NCI-H1436 (cell line): ENCODE measurements around the gene TMEM97.
"Not testable (repeated sequence)": the region's sequence is repeated elsewhere in the genome, so short reads cannot be mapped to it uniquely, and the experiment has no call there.

ENCODE experiments used
- DNase-seq: peaks from one replicate; lab custom pipeline; 2025; lab: John Stamatoyannopoulos, UW

The TMEM97 gene

DNA sequence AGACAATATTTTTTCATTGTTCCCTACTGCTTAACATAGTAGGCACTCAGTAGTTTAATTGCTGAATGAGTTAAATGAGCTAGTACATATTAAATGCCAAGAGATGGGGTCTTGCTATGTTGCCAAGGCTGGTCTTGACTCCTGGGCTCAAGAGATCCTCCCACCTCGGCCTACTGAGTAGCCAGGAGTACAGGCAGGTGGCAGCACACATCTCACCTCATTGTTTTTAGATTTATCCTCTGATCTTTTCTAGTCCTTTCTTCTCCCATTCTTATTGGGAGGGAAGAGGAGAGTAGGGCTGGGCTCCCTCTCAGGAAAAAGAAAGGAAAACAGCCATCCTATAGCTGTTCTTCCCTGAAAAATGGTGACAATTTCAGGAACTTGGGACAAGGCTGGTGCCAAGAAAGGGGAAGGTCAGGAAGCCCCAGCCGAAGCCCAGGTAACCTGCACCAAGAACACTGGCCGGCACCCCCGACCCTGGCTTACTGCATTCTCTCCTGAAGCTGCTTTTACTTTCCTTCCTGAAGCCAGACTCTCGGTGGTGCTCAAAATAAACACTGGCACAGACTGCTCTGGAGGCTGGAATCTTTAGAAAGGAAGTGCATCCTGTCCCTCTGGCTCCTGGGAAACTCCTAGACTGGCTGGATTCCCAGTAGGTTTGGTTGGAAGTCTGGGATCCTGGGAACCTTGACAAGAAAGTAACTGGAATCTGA, 19.2 kb downstream of the TMEM97 start:
- no peak for DNase-seq

DNA sequence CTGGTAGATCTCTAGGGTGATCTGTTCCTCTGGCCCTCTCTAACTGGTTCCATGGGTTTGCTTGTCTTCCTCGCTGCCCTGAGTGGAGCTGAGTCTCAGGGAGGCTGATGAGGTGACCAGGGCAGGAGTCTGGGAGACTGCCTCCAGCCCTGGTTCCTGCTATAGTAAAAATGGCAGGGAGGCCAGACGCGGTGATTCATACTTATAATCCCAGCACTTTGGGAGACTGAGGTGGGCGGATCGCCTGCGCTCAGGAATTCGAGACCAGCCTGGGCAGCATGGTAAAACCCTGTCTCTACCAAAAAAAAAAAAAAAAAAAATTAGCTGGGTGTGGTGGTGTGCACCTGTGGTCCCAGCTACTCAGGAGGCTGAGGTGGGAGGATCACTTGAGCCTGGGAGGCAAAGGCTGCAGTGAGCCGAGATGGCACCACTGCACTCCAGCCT, 19.8 kb downstream of the TMEM97 start:
- not testable (repeated sequence) for DNase-seq

- no peak for DNase-seq
These were observed 20.4 kb downstream of the TMEM97 start for GRCh38 chr17:28339431-28339830.

- no peak for DNase-seq
These were observed 21.4 kb downstream of the TMEM97 start for GRCh38 chr17:28340374-28340773.

DNA sequence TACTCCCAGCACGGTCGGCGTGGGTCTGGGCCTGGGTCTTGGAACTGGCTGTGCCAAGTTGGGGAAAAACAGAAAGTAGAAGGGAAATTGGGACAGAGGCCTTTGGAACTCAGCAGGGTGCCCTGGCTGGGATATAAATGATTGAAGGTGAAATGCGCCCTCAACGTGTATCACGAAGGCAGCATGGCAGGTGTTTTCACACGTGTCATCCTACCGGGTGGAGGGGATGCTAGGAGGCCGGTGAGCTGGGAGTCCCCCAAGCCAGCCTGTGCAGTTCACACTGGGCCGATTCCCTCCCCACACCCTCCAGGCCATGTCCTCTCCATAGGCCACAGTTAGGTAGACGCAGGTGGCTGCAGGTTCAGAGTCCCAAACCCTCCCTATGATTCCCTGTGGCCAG, 22.5 kb downstream of the TMEM97 start:
- DNase-seq, result no peak

DNA sequence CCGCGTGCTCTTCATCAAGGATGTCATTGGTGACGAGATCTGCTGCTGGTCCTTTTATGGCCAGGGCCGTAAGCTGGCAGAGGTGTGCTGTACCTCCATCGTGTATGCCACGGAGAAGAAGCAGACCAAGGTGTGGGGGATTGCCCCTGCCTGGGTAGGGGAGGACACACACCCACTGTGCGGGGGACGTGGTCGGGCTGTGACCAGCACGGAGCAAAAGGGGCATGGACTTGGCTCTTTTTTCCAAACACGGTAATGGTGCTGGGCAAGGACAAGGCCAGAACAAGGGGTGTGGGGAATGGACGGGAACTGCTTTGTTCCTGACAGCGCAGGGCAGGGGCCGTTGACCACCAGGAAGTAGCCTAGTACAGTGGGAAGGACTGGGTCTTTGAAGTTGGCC, 23.3 kb downstream of the TMEM97 start:
- no peak for DNase-seq

DNA sequence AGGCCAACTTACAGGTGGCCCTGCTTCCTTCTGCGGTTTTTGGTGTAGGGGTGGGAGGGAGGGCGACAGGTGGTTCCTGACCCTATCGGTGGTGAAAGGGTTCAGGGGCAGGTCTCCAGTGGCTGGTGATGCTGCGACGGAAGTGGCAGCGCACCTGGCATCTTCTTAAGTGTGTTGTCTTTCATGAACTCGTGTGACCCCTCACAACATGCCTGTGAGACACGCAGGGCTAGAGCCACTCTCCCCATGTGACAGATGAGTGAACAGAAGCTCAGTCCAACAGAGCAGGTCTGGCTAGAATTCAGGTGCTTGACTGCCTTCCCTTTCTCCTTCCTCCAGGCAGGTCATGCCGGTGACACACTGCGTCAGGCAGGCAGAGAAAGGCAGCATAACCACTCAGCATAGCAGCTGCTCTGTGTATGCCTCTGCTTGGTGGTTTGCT, 24.5 kb downstream of the TMEM97 start:
- no peak for DNase-seq

DNA sequence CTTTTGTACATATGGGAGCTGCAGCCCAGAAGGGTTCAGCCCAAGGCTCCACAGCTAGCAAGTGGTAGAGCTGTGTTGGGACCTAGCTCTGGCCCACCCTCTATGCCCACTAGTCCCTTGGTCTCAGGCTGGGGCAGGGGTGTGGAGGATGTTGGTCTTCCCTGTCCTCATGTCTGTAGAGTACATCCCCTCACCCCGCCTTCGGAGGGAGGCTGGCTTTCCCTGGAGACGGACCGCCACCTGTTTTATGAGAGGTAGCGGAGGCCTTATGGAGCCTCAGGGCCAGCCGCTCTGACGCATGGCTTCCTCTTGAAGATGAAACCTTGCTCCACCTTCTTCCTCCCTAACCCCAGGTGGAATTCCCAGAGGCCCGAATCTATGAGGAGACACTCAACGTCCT, 25.0 kb downstream of the TMEM97 start:
- no peak for DNase-seq

- DNase-seq, result no peak
These were observed 25.5 kb downstream of the TMEM97 start for GRCh38 chr17:28344435-28344901.

GRCh38 chr17:28345419-28346198, 26.6 kb downstream of the TMEM97 start:
- DNase-seq, result no peak

- no peak for DNase-seq
These were observed 27.2 kb downstream of the TMEM97 start for GRCh38 chr17:28346199-28346580.

- no peak for DNase-seq
These were observed 27.8 kb downstream of the TMEM97 start for GRCh38 chr17:28346746-28347246.

DNA sequence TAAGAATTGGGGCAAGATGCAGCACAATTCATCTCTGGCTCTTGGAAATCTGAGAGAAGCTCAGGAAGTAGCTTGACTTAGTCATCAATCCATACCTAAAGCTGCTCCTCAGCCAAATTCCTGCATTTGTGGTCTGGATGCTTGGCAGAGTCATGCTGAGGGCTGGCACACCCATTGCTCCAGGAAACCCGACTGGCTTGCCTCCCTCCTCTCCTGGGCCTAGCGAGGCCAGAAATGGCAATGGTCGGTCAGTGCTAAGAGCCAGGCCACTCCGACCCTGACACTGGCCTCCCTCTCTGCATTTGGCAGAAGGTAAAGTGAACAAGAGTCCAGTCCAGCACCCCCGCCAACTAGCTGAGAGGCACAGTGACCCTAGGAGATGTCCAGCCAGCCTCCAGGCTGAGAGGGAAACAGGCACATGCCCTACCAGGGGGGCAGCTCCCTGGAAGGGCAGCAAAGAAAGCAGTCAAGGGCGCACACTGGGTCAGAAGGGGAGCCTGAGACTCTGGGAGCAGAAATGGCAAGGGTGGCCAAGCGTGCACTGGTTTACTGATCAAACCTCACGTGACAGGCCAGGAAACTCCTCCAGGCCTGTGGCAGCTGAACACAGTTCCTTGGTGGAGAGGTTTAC, 28.4 kb downstream of the TMEM97 start:
- no peak for DNase-seq

- no peak for DNase-seq
These were observed 30.0 kb downstream of the TMEM97 start for GRCh38 chr17:28348979-28349378.

- DNase-seq, result no peak
These were observed 31.3 kb downstream of the TMEM97 start for GRCh38 chr17:28350271-28350670.

DNA sequence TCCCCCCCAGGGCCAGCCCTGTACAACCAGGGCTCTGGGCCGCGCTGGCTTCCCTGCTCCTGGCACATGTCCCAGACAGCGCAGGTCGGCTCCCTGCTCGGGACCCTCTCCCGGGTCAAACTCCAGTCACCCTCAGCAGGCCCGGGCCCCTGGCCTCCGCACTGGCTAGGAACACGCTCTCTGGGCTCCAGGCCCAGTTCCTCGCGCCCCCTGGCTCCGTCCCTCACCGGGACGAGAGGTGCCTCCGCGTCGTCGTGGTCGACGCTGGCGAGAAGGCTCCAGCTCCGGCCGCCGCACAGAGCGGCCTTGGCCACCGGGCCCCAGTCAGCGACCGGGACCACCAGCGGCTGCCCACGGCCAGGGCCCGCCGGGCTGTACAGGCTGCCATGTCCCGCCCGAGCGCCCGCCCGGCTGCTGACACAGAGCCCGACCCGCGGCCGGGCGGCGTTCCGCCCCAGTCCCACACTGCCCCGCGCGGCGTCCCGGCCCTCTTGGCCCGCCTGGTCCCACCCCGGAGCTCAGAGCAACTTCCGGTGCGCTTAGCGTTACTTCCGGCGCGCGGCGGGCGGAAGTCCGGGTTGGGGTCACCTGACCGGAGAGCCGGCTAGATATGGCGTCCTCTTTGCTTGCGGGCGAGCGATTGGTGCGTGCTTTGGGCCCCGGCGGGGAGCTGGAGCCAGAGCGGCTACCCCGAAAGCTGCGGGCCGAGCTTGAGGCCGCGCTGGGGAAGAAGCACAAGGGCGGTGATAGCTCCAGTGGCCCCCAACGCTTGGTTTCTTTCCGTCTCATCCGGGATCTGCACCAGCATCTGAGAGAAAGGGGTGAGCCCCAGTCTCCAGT, 38.3 kb downstream of the TMEM97 start, which contains the start of gene POLDIP2:
Gene POLDIP2, minus strand, starts transcription at position 467 of the 840 bp plus-strand sequence. Its CDS starts 79 bp downstream, at position 388.
- DNase-seq, result peak; percentile 96

DNA sequence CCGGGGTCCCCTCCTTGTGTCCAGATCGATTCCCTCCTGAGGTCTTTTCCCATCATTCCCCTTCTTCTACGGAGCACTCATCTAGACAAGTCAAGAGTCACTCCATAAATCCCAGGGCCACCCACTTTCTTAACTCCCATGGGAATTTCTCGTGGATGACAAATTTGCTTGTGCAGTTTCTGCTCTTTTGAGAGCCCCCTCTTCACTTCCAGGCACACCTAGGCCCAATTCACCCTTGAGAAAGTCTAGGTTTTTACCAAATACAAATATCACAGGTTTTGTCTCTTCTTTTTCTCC, 38.8 kb downstream of the TMEM97 start:
- DNase-seq, result no peak

DNA sequence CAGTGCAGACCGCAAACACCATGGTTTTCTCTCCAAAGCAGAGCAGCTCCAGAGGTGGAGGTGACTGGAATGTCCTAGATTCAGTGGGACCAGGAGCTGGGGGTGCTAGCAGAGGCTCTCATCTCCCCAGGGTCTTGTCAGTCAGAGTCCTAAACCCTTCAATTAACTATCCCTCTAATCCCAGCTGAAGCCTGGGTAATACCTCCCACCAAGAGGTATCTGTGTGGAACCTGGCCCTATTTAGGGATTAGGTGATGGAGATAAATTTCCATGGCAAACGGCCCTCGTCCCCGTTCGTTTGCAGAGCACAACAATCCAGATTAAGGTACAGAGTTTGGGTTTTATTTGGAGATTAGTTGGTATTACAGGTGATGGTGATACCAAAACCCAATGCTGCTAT, 44.2 kb downstream of the TMEM97 start:
- no peak for DNase-seq

- DNase-seq, result no peak
These were observed 45.0 kb downstream of the TMEM97 start for GRCh38 chr17:28363776-28364650.

GRCh38 chr17:28364665-28365363, 45.8 kb downstream of the TMEM97 start, which contains the start of gene SEBOX:
Gene SEBOX, minus strand, starts transcription at chr17:28365199. Its CDS starts 48 bp downstream, at chr17:28365151.
- DNase-seq, result no peak
